HG02970 (cell line): ENCODE results near the gene TIAL1.
A peak's percentile ranks its signal among the peaks of the same experiment; 100 is the strongest.
"Not testable (repeated sequence)": the region's sequence is repeated elsewhere in the genome, so short reads cannot be mapped to it uniquely, and the experiment has no call there.

Source experiments
- ATAC-seq: cut with Tn5 transposase; IDR thresholded peaks from one replicate; pipeline ENCODE4 v1.9.1; 2021; ENCODE audit warnings: mild to moderate bottlenecking, moderate library complexity, moderate number of reproducible peaks; ENCODE audit not compliant: unreplicated experiment, low FRiP score

Gene TIAL1

GRCh38 chr10:119596537-119597404, at the start of gene TIAL1:
Gene TIAL1, minus strand, starts transcription at chr10:119596964. Its CDS starts 499 bp downstream, at chr10:119596465.
- peak; percentile 87 for ATAC-seq

- no peak for ATAC-seq
Observed at GRCh38 chr10:119644994-119645393, 48.2 kb upstream of the TIAL1 start.

- ATAC-seq, result no peak
Observed at GRCh38 chr10:119644205-119644814, 47.5 kb upstream of the TIAL1 start.

GRCh38 chr10:119643306-119644204, 46.8 kb upstream of the TIAL1 start:
- no peak for ATAC-seq

GRCh38 chr10:119642556-119643111, 45.9 kb upstream of the TIAL1 start:
- no peak for ATAC-seq

- no peak for ATAC-seq
Observed at GRCh38 chr10:119640875-119641526, 44.2 kb upstream of the TIAL1 start.

- no peak for ATAC-seq
Observed at GRCh38 chr10:119640384-119640783, 43.6 kb upstream of the TIAL1 start.

GRCh38 chr10:119638982-119639381, 42.2 kb upstream of the TIAL1 start:
- ATAC-seq, result no peak

- no peak for ATAC-seq
Observed at GRCh38 chr10:119637631-119638030, 40.9 kb upstream of the TIAL1 start.

- ATAC-seq, result no peak
Observed at GRCh38 chr10:119634219-119634544, 37.4 kb upstream of the TIAL1 start.

- ATAC-seq, result no peak
Observed at GRCh38 chr10:119633538-119634218, 36.9 kb upstream of the TIAL1 start.

GRCh38 chr10:119630300-119630699, 33.5 kb upstream of the TIAL1 start:
- no peak for ATAC-seq

- no peak for ATAC-seq
Observed at GRCh38 chr10:119625570-119626280, 29.0 kb upstream of the TIAL1 start.

GRCh38 chr10:119621078-119621384, 24.3 kb upstream of the TIAL1 start:
- no peak for ATAC-seq

- ATAC-seq, result no peak
Observed at GRCh38 chr10:119620241-119621077, 23.7 kb upstream of the TIAL1 start.

GRCh38 chr10:119619811-119620210, 23.0 kb upstream of the TIAL1 start:
- not testable (repeated sequence) for ATAC-seq

- no peak for ATAC-seq
Observed at GRCh38 chr10:119619215-119619614, 22.5 kb upstream of the TIAL1 start.

GRCh38 chr10:119616882-119617570, 20.3 kb upstream of the TIAL1 start:
- no peak for ATAC-seq
